Measurements from ENCODE around the gene SMIM10. TPM values are rescaled to one million over a fixed set of nuclear protein-coding genes. Genes with fewer than 3 reads are reported as not detected.
"Not testable (repeated sequence)": the region's sequence is repeated elsewhere in the genome, so short reads cannot be mapped to it uniquely, and the experiment has no call there.

Gene SMIM10
- 1 to 10 TPM in 1 of 2 experiments, under 1 TPM in 1; 0.79 to 1.0 TPM for total RNA-seq

DNA sequence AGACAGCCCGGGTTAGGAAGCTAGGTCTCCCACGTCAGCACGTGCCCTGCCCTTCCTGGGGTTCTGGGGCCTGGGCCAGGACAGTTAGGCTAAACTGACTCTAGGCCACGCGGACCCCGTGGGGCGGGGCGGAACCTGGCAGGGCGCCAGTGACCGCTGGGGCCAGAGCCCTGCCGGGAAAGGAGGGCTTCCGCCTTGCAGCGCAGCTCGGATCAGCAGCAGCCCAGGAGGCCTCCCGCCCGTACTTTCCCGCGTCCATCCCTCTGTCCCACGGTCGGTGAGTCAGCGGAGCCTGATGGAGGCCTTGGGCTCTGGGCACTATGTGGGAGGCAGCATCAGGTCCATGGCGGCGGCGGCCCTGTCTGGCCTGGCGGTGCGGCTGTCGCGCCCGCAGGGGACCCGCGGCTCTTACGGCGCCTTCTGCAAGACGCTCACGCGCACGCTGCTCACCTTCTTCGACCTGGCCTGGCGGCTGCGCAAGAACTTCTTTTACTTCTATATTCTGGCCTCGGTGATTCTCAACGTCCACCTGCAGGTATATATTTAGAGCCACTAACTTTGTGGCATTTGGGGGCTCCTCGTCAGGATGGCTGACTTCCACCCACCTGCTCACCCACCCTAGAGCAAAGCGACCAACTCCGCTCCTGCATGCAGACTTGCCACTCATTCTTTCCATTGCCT lies at the start of gene SMIM10:
SMIM10 (plus strand) TSS at position 191 of the 681 bp plus-strand sequence; CDS start at position 296, 105 bp downstream.
- Mint-ChIP-seq H3K36me3 (ENCODE audit: low read depth) (no peaks in the 10 kb centered on the region), H3K27me3 (ENCODE audit: low read depth) (peaks cover 16% of the 10 kb centered on the region), H3K27ac (no peak within 1 kb of the TSS), H3K4me1 (ENCODE audit: low read depth) (peaks cover 16% of the 10 kb centered on the region), H3K9me3 (no peaks in the 10 kb centered on the region), H3K4me3 (peak within 1 kb of the TSS; percentile 77)
- intact Hi-C loops (cut with micrococcal nuclease), result no loop called here
- CTCF ChIA-PET, result interaction anchor here (0.6 to 1.0 kb wide), 3 partner anchors 8 to 61 kb away, joined by 3 to 4 read pairs (median 3); partner anchors contain the start of gene RTL8A
- peak; percentile 33 for DNase-seq

DNA sequence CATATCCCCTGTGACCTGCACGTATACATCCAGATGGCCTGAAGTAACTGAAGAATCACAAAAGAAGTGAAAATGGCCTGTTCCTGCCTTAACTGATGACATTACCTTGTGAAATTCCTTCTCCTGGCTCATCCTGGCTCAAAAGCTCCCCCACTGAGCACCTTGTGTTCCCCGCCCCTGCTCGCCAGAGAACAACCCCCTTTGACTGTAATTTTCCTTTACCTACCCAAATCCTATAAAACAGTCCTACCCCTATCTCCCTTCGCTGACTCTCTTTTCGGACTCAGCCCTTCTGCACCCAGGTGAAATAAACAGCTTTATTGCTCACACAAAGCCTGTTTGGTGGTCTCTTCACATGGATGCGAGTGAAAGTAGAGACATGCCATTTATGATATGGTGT lies 44.4 kb upstream of the SMIM10 start:
- H3K36me3 Mint-ChIP-seq (ENCODE audit: low read depth); intact Hi-C loops (cut with micrococcal nuclease); DNase-seq; H3K27ac Mint-ChIP-seq; H3K4me1 Mint-ChIP-seq (ENCODE audit: low read depth); CTCF ChIA-PET; H3K27me3 Mint-ChIP-seq (ENCODE audit: low read depth); H3K4me3 Mint-ChIP-seq; H3K9me3 Mint-ChIP-seq: not testable (repeated sequence)

DNA sequence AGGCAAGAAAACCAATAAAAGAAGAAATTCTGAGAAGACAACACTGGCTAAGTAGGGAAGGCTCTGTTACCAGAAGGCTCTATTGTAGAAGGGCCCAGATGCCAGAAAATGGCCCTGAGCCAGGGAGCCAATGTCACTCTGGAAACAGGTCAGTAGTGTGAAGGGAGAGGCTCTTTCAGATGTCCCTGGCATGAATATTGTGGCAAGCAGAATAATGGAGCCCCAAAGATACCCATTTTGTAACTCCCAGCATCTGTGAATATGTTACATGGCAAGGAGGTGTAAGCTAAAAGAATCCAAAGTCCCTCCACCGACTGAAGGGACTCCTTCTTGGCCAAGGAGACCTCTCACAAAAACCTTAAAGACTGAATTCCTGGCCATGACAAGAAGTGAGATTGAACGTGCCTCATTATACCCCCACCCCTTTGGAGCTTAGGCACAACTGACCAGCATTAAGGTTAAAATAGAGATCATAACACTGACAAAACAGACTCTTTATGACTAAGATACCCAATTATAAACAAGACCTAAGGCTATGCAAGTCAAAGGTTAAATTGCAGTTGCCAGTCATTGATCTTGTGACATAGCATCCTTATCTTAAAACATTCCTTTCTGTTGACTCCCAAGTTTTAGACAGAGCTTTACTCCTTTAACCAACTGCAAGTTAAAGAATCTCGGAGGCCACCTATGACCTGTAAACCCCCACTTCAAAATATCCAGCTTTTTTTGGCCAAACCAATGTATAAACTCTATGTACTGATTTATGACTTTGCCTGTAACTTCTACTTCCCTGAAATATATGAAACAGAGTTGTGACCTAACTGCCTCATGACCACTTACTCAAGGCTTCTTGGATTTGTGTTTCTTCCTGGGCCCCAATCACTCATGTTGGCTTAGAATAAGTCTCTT lies 42.2 kb upstream of the SMIM10 start:
- Mint-ChIP-seq H3K4me3 (no peak overlapping the region), H3K27ac (no peak overlapping the region), H3K36me3 (ENCODE audit: low read depth) (no peaks in the 10 kb centered on the region), H3K4me1 (ENCODE audit: low read depth) (no peaks in the 10 kb centered on the region), H3K9me3 (no peaks in the 10 kb centered on the region), H3K27me3 (ENCODE audit: low read depth) (no peaks in the 10 kb centered on the region)
- DNase-seq, result no peak
- intact Hi-C loops (cut with micrococcal nuclease), result no loop called here
- CTCF ChIA-PET, result no interaction called here

DNA sequence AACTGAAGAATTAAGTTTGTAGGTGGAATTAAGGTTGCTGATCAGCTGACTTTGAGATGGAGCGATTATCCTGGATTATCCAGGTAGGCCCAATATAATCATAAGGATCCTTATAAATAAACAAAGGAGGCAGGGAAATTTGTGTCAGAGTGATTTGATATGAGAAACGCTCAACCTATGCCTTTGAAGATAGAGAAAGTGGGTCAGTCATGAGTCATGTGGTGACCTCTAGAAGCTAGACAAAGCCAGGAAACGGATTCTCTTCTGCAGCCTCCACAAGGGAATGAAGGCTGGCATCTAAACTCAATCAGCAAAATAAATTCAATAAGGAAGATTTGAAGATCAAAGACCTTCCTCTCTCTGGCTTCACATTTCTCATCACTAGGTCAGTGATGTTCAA lies 41.5 kb upstream of the SMIM10 start:
- CTCF ChIA-PET, result no interaction called here
- intact Hi-C loops (cut with micrococcal nuclease), result no loop called here
- DNase-seq, result no peak
- Mint-ChIP-seq H3K9me3 (no peaks in the 10 kb centered on the region), H3K36me3 (ENCODE audit: low read depth) (no peaks in the 10 kb centered on the region), H3K27me3 (ENCODE audit: low read depth) (no peaks in the 10 kb centered on the region), H3K27ac (no peak overlapping the region), H3K4me3 (no peak overlapping the region), H3K4me1 (ENCODE audit: low read depth) (no peaks in the 10 kb centered on the region)

DNA sequence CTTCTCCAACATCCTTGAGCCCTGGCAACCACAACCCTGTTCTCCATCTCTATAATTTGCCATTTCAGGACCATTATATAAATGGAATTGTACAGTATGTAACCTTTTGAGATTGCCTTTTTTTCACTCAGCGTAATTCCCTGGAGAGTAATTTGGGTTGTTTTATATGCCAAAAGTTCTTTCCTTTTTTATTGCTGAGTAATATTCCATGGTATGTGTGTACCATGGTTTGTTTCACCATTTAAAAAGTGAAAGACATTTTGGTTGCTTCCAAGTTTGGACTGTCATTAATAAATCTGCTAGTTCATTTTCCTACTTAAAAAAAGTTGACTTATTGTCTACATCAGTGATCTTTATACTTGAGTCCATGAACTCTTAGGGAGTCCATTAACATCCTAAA lies 33.0 kb upstream of the SMIM10 start:
- H3K4me1 Mint-ChIP-seq (ENCODE audit: low read depth), result no peaks in the 10 kb centered on the region
- CTCF ChIA-PET, result interaction anchor here (0.6 kb wide), 1 partner anchor 129 kb away, joined by 3 read pairs; no protein-coding TSS in a partner anchor
- no peaks in the 10 kb centered on the region for H3K36me3 Mint-ChIP-seq (ENCODE audit: low read depth)

DNA sequence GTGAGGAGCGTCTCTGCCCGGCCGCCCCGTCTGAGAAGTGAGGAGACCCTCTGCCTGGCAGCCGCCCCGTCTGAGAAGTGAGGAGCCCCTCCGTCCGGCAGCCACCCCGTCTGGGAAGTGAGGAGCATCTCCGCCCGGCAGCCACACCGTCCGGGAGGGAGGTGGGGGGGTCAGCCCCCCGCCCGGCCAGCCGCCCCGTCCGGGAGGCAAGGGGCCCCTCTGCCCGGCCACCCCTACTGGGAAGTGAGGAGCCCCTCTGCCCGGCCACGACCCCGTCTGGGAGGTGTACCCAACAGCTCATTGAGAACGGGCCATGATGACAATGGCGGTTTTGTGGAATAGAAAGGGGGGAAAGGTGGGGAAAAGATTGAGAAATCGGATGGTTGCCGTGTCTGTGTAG lies 30.4 kb upstream of the SMIM10 start:
- H3K9me3 Mint-ChIP-seq; H3K4me3 Mint-ChIP-seq; DNase-seq; H3K27ac Mint-ChIP-seq; H3K4me1 Mint-ChIP-seq (ENCODE audit: low read depth); CTCF ChIA-PET; intact Hi-C loops (cut with micrococcal nuclease); H3K27me3 Mint-ChIP-seq (ENCODE audit: low read depth); H3K36me3 Mint-ChIP-seq (ENCODE audit: low read depth): not testable (repeated sequence)

More for the DNA sequence above, 33.0 kb upstream of the SMIM10 start:
- intact Hi-C loops (cut with micrococcal nuclease), result no loop called here
- peaks cover 3% of the 10 kb centered on the region for H3K27me3 Mint-ChIP-seq (ENCODE audit: low read depth)
- H3K4me3 Mint-ChIP-seq, result no peak overlapping the region
- no peak overlapping the region for H3K27ac Mint-ChIP-seq
- no peaks in the 10 kb centered on the region for H3K9me3 Mint-ChIP-seq
- DNase-seq, result no peak

DNA sequence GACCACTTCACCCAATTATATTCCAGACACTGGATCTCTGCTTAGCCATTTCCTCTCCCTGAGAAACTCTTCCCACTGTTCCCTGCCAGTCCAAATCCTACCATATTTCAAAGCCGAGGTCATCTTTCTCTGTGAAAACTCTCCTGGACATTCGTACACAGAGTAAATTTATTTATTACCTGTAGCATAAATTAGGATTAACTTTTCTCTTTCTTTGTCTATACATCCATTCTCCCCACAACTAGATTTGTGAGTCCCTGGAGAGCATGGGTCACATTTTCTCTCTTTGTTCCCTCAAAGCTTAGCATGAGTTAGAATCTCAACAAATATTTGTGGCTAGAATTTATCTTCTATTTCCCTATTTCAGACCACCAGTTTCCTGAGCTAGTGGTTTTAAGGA lies 27.8 kb upstream of the SMIM10 start:
- peaks cover 5% of the 10 kb centered on the region for H3K27me3 Mint-ChIP-seq (ENCODE audit: low read depth)
- intact Hi-C loops (cut with micrococcal nuclease), result no loop called here
- no peaks in the 10 kb centered on the region for H3K36me3 Mint-ChIP-seq (ENCODE audit: low read depth)
- no peak overlapping the region for H3K27ac Mint-ChIP-seq
- DNase-seq, result no peak
- no peaks in the 10 kb centered on the region for H3K9me3 Mint-ChIP-seq
- H3K4me3 Mint-ChIP-seq, result no peak overlapping the region
- H3K4me1 Mint-ChIP-seq (ENCODE audit: low read depth), result no peaks in the 10 kb centered on the region
- CTCF ChIA-PET, result no interaction called here

DNA sequence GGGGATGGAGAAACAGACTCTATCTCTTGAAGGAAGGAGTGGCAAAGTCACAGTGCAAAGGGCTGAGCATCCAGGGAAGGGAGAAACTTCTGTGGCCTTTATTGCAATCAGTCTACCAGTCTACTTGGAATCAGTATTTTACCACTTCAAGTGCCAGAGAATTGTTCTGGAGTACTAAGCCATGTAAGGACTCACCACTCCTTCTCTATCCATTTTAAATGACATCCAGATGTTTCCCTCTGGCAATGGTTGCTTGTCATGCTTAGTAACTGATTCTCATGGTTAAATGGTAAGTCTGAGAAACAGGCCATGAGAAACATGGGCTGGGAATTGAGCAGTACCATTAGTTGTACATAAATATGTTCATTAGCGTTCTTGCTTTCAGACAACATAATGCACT lies 21.1 kb upstream of the SMIM10 start:
- CTCF ChIA-PET, result no interaction called here
- Mint-ChIP-seq H3K27me3 (ENCODE audit: low read depth) (peaks cover 2% of the 10 kb centered on the region), H3K36me3 (ENCODE audit: low read depth) (no peaks in the 10 kb centered on the region), H3K4me1 (ENCODE audit: low read depth) (no peaks in the 10 kb centered on the region), H3K27ac (no peak overlapping the region), H3K4me3 (no peak overlapping the region), H3K9me3 (no peaks in the 10 kb centered on the region)
- DNase-seq, result no peak
- intact Hi-C loops (cut with micrococcal nuclease), result no loop called here

DNA sequence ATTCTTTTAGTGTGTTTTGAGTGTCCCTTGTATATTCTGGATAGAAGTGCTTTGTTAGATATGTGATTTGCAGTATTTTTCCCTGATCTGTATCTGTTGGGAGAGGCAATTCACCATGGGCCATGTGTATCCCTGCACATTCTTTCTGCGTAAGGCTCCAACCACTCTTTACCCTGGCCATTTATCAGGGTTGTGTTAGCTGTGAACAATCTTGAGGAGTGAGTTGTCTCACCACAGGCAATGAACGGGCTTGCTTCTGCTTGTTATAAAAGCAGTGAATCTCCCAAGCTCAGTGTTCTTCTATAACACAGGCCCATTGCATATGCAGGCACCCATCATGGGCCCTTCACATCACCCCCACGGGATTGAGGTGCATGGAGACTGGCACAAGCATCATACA lies 18.9 kb upstream of the SMIM10 start:
- Mint-ChIP-seq H3K9me3 (no peaks in the 10 kb centered on the region), H3K4me3 (no peak overlapping the region), H3K27ac (no peak overlapping the region), H3K27me3 (ENCODE audit: low read depth) (no peaks in the 10 kb centered on the region), H3K4me1 (ENCODE audit: low read depth) (no peaks in the 10 kb centered on the region), H3K36me3 (ENCODE audit: low read depth) (no peaks in the 10 kb centered on the region)
- CTCF ChIA-PET, result no interaction called here
- no peak for DNase-seq
- intact Hi-C loops (cut with micrococcal nuclease), result no loop called here

DNA sequence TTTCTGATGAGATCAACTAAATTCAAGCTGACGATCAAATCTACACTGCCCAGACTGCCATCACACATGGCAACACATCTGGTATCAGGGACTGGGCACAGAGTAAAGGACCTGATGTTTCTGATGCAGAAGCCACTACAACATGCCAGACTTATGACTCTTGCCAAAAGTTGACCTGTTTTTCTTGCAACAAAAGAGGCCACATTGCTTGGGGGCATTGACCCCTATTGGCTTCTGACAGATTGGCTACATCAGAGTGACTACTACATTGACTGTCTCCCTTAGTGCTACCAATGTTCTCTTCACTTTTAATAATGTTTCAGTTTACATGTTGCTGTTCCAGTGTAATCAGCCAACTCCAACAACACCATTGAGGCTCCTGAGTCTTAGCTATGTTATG lies 15.3 kb upstream of the SMIM10 start:
- H3K36me3 Mint-ChIP-seq (ENCODE audit: low read depth), result no peaks in the 10 kb centered on the region
- no peaks in the 10 kb centered on the region for H3K27me3 Mint-ChIP-seq (ENCODE audit: low read depth)
- DNase-seq, result no peak
- no peak overlapping the region for H3K27ac Mint-ChIP-seq
- H3K9me3 Mint-ChIP-seq, result no peaks in the 10 kb centered on the region
- CTCF ChIA-PET, result no interaction called here
- no peaks in the 10 kb centered on the region for H3K4me1 Mint-ChIP-seq (ENCODE audit: low read depth)
- intact Hi-C loops (cut with micrococcal nuclease), result no loop called here
- no peak overlapping the region for H3K4me3 Mint-ChIP-seq

DNA sequence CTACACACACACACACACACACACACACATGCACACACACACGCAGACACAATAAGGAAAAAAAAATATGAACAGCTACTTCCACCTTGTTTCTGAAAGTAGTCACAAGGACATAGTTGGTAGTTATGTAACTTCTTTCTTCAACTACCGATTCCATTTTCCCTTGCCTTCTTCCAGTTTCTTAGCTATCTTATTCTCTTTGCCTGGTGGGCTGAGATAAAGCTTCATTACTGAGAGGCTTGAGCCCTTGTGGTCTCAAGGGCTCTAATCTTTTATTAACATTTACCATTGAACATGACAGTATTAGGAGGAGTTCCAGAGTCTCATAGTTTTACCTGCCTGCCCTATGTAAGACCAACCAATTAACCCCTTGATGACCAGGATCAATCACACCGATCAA lies 8.9 kb upstream of the SMIM10 start:
- no peaks in the 10 kb centered on the region for H3K4me1 Mint-ChIP-seq (ENCODE audit: low read depth)
- H3K36me3 Mint-ChIP-seq (ENCODE audit: low read depth), result no peaks in the 10 kb centered on the region

DNA sequence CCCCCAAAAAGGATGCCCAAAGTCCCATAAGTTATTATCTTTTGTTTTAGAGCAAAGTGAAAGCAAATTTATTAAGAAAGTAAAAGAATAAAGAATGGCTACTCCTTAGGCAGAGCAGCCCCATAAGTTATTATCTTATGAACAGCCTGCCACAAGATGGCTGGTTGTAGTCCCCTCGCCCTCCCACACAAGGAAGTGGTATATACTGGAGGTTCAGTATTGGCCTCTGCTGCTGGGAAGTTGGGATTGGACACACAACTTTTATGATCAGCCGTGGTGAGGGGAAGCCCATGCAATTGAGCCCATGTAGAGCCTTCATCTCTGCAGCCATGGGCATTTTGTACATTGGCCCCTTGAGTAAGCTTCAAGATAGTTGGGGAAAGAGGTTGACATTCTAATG lies 8.0 kb upstream of the SMIM10 start:
- Mint-ChIP-seq H3K27me3 (ENCODE audit: low read depth) (no peaks in the 10 kb centered on the region), H3K36me3 (ENCODE audit: low read depth) (no peaks in the 10 kb centered on the region), H3K4me1 (ENCODE audit: low read depth) (no peaks in the 10 kb centered on the region), H3K4me3 (no peak overlapping the region), H3K9me3 (no peaks in the 10 kb centered on the region), H3K27ac (no peak overlapping the region)
- intact Hi-C loops (cut with micrococcal nuclease), result no loop called here
- CTCF ChIA-PET, result no interaction called here
- no peak for DNase-seq

More for the DNA sequence above, 8.9 kb upstream of the SMIM10 start:
- intact Hi-C loops (cut with micrococcal nuclease), result no loop called here
- H3K4me3 Mint-ChIP-seq, result no peak overlapping the region
- no peaks in the 10 kb centered on the region for H3K27me3 Mint-ChIP-seq (ENCODE audit: low read depth)
- H3K9me3 Mint-ChIP-seq, result no peaks in the 10 kb centered on the region
- DNase-seq, result no peak
- no peak overlapping the region for H3K27ac Mint-ChIP-seq
- CTCF ChIA-PET, result interaction anchor here (0.7 to 0.9 kb wide), 2 partner anchors 16 to 104 kb away, joined by 3 to 4 read pairs; no protein-coding TSS in a partner anchor

DNA sequence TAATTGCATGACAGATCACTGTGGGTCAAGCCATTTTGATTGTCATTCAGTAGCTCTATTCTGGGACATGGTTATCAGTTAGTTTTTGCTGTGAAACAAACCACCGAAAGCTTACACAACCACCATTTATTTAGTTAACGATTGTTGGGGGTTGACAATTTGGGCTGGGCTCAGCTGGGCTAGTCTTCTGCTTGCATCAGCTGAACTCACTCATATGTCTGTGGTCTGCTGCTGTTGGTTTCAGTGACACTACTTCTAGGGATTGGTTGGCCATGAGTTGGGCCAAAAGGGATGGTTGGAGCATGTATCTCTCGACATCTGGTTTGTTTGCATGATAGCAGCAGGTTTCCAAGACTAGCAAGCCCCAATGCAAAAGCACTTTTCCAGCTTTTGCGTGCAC lies 5.3 kb upstream of the SMIM10 start:
- Mint-ChIP-seq H3K27ac (no peak overlapping the region), H3K27me3 (ENCODE audit: low read depth) (peaks cover 7% of the 10 kb centered on the region), H3K4me3 (no peak overlapping the region), H3K36me3 (ENCODE audit: low read depth) (no peaks in the 10 kb centered on the region), H3K9me3 (no peaks in the 10 kb centered on the region), H3K4me1 (ENCODE audit: low read depth) (peaks cover 5% of the 10 kb centered on the region)
- CTCF ChIA-PET, result interaction anchor here (0.6 kb wide), 1 partner anchor 51 kb away, joined by 3 read pairs; no protein-coding TSS in a partner anchor
- DNase-seq, result no peak
- intact Hi-C loops (cut with micrococcal nuclease), result no loop called here

Measured in activated naive CD4-positive, alpha-beta T cell treated with anti-CD3 and anti-CD28 coated beads for 36 hours (primary cell).